B cell (primary cell): ENCODE results near the gene BID. TPM values are rescaled to one million over a fixed set of nuclear protein-coding genes. Genes with fewer than 3 reads are reported as not detected.

Experiments
- ATAC-seq: fragments of 200-7000 bp; cut with Tn5 transposase; one replicate; pipeline ENCODE4 v1.10.0; 2021; ENCODE audit warnings: low read depth, mild to moderate bottlenecking, moderate number of reproducible peaks, moderate library complexity
- CTCF ChIA-PET: fragments of 350-600 bp; sonication (Branson Sonifier 250); formaldehyde crosslinking; loops from one replicate; lab custom pipeline; 2021; ENCODE audit warnings: antibody characterized with exemption, inconsistent platforms; lab: Charles Lee
- POLR2A ChIA-PET: fragments of 350-600 bp; sonication (Branson Sonifier 250); formaldehyde crosslinking; loops from one replicate; lab custom pipeline; 2021; ENCODE audit warnings: antibody characterized with exemption; lab: Charles Lee
- DNase-seq: peaks from one replicate; pipeline ENCODE4 v3.0.0; 2013
- H2AFZ ChIP-seq: 2 replicates; pipeline ENCODE4 v1.6.1; 2012; ENCODE audit warnings: mild to moderate bottlenecking, low read depth, low read length; ENCODE audit not compliant: insufficient read depth, poor library complexity, severe bottlenecking
- H3K27ac ChIP-seq, 2 donors: 1 replicate in 1 of 2; 2 replicates in 1 of 2; pipeline ENCODE4 v1.5.1; 2012 to 2013; ENCODE audit warnings: low read length in 2 of 2, mild to moderate bottlenecking in 2 of 2, moderate library complexity in 1 of 2
- H3K27me3 ChIP-seq, 4 experiments: fragments of 200-600 bp in 1 of 4; sonication (generic) in 1 of 4; replicated peaks in 1 of 4; 1 replicate in 2 of 4; 2 replicates in 2 of 4; pipeline versions ENCODE4 v1.6.1 to v1.7.0; 2013 to 2016; ENCODE audit warnings: low read length in 3 of 4, mild to moderate bottlenecking in 2 of 4, mixed read lengths in 1 of 4, moderate library complexity in 1 of 4; ENCODE audit not compliant: insufficient read depth in 4 of 4, control insufficient read depth in 3 of 4; ENCODE audit errors: control extremely low read depth in 1 of 4
- H3K36me3 ChIP-seq, 2 experiments: replicated peaks in 1 of 2; 1 replicate in 1 of 2; 2 replicates in 1 of 2; pipeline versions ENCODE4 v1.6.1 to v1.7.1; 2013; ENCODE audit warnings: low read length in 1 of 2; ENCODE audit not compliant: insufficient read depth in 2 of 2, control insufficient read depth in 1 of 2; ENCODE audit errors: control extremely low read depth in 1 of 2, extremely low read depth in 1 of 2
- H3K4me1 ChIP-seq, 2 donors: fragments of 200-600 bp in 1 of 2; sonication (generic) in 1 of 2; 1 replicate in 1 of 2; 2 replicates in 1 of 2; pipeline versions ENCODE4 v1.5.1 to v1.6.1; 2013 to 2017; ENCODE audit warnings: low read length in 2 of 2; ENCODE audit not compliant: control insufficient read depth in 2 of 2, insufficient read depth in 2 of 2
- H3K4me2 ChIP-seq: replicated peaks from 2 replicates; pipeline ENCODE3; 2012; ENCODE audit warnings: mild to moderate bottlenecking, low read depth, low read length; ENCODE audit not compliant: poor library complexity, severe bottlenecking
- H3K4me3 ChIP-seq, 5 experiments: fragments of 200-600 bp in 1 of 5; sonication (generic) in 1 of 5; 1 replicate in 3 of 5; 2 replicates in 2 of 5; pipeline versions ENCODE4 v1.5.1 to v1.7.0; 2011 to 2016; ENCODE audit warnings: low read length in 4 of 5, mild to moderate bottlenecking in 4 of 5, low read depth in 2 of 5, control low read depth in 1 of 5, moderate library complexity in 1 of 5; ENCODE audit not compliant: insufficient read depth in 1 of 5; ENCODE audit errors: control extremely low read depth in 1 of 5, extremely low read depth in 1 of 5
- H3K79me2 ChIP-seq: fragments of 200-600 bp; sonication (generic); one replicate; pipeline ENCODE4 v1.6.0; 2016; ENCODE audit warnings: low read length; ENCODE audit not compliant: control insufficient read depth, insufficient read depth
- H3K9ac ChIP-seq: fragments of 200-600 bp; sonication (generic); 2 replicates; pipeline ENCODE4 v1.6.1; 2017; ENCODE audit warnings: mild to moderate bottlenecking, low read length, moderate library complexity
- H3K9me3 ChIP-seq, 3 donors: one replicate each; pipeline versions ENCODE4 v1.6.1 to v1.7.1; 2013; ENCODE audit warnings: low read length in 2 of 3; ENCODE audit not compliant: control insufficient read depth in 2 of 3, insufficient read depth in 1 of 3; ENCODE audit errors: control extremely low read depth in 1 of 3
- H4K20me1 ChIP-seq: 2 replicates; pipeline ENCODE4 v1.6.0; 2012; ENCODE audit warnings: mild to moderate bottlenecking, low read length; ENCODE audit not compliant: insufficient read depth, control insufficient read depth, poor library complexity, severe bottlenecking
- H3K27ac Mint-ChIP-seq: one replicate; pipeline ENCODE4 v1.8.0; 2021; ENCODE audit warnings: mixed read lengths
- H3K27me3 Mint-ChIP-seq: one replicate; pipeline ENCODE4 v1.8.0; 2021; ENCODE audit warnings: mixed read lengths
- H3K4me1 Mint-ChIP-seq: one replicate; pipeline ENCODE4 v1.8.0; 2021; ENCODE audit warnings: mixed read lengths
- H3K4me3 Mint-ChIP-seq: one replicate; pipeline ENCODE4 v1.8.0; 2021; ENCODE audit warnings: mixed read lengths
- H3K9me3 Mint-ChIP-seq: one replicate; pipeline ENCODE4 v1.8.0; 2022; ENCODE audit warnings: mixed read lengths; ENCODE audit not compliant: insufficient read depth
- CTCF ChIP-seq: fragments of 200-600 bp; IDR thresholded peaks from one replicate; pipeline ENCODE4 v1.8.0; 2022; ENCODE audit warnings: antibody characterized with exemption, mild to moderate bottlenecking
- EZH2 ChIP-seq: IDR thresholded peaks from 2 replicates; pipeline ENCODE4 v1.6.1; 2012; ENCODE audit warnings: borderline replicate concordance, low read depth, mild to moderate bottlenecking, moderate library complexity, low read length; ENCODE audit not compliant: insufficient read depth, poor library complexity, severe bottlenecking
- WGBS: methylation state at CpG from one replicate; pipeline ENCODE4 v1.1.5; 2013; ENCODE audit warnings: missing lambda C conversion rate; ENCODE audit not compliant: insufficient coverage; 5-methylcytosine and 5-hydroxymethylcytosine counted together
- intact Hi-C: fragments of 100-400 bp; cut with micrococcal nuclease; formaldehyde crosslinking; loops from one replicate; pipeline ENCODE4 v1.10.0; 2022
- polyA plus RNA-seq: library from polyadenylated mRNA; depleted of rRNA; stranded (reverse); fragments of >200 nt; gene quantifications from 2 replicates; pipeline ENCODE4 v1.2.3, GENCODE V29; 2012
- total RNA-seq, 2 donors: library from RNA; stranded (reverse); fragments of 120-200 nt in 1 of 2; gene quantifications; 1 replicate in 1 of 2; 2 replicates in 1 of 2; pipeline versions ENCODE4 v1.2.3 to v1.2.4, GENCODE V29; 2013 to 2022

Gene BID
- total and polyA plus RNA-seq, 2 donors (not counting 1 experiment from before 2014, with no cell fraction given) = 17.5 to 23.3 TPM

GRCh38 chr22:17784776-17785175 is 10.5 kb upstream of the BID start:
- Mint-ChIP-seq H3K9me3 (no peaks in the 10 kb centered on the region), H3K27ac (no peak overlapping the region), H3K4me1 (peaks cover 30% of the 10 kb centered on the region), H3K27me3 (no peaks in the 10 kb centered on the region), H3K4me3 (no peak overlapping the region)
- Histone ChIP-seq H4K20me1 (peaks cover 13% of the 10 kb centered on the region), H3K4me3 (no peak overlapping the region), H3K4me2 (no peak overlapping the region), H2AFZ (no peak overlapping the region), H3K36me3 (peaks cover 0 to 23% of the 10 kb centered on the region in 2 experiments), H3K27ac (no peak overlapping the region), H3K27me3 (no peaks in the 10 kb centered on the region), H3K9me3 (peaks cover 0 to 8% (median 0%) of the 10 kb centered on the region in 3 donors), H3K4me1 (peaks cover 18 to 23% of the 10 kb centered on the region in 2 donors), H3K79me2 (peaks cover 4% of the 10 kb centered on the region), H3K9ac (no peak overlapping the region)
- ATAC-seq = no peak
- intact Hi-C loops = loop anchor here (1.0 kb wide), 3 partner anchors 11 to 42 kb away; no protein-coding TSS in a partner anchor
- 81% methylated on average over 9 of the region's 11 CpGs for WGBS
- TF ChIP-seq EZH2 (no peak), CTCF (no peak)
- ChIA-PET CTCF (interaction anchor here (0.7 to 4.9 kb wide), 23 partner anchors 8 to 293 kb away, joined by 3 to 109 read pairs (median 8); partner anchors contain the start of genes BID and PEX26), POLR2A (interaction anchor here (0.9 to 3.4 kb wide), 5 partner anchors 8 to 42 kb away, joined by 3 to 14 read pairs (median 8); partner anchors contain the start of gene BID)
- DNase-seq = no peak

GRCh38 chr22:17783773-17784480 is 9.7 kb upstream of the BID start:
- H3K4me3 Mint-ChIP-seq = no peak overlapping the region
- TF ChIP-seq EZH2 = no peak
- TF ChIP-seq CTCF = no peak
- CTCF ChIA-PET = interaction anchor here (1.4 to 4.9 kb wide), 9 partner anchors 12 to 225 kb away, joined by 3 to 109 read pairs (median 30); partner anchors contain the start of gene BID
- peaks cover 0 to 16% of the 10 kb centered on the region in 2 experiments for H3K36me3 ChIP-seq
- H3K4me1 Mint-ChIP-seq = peaks cover 38% of the 10 kb centered on the region
- peaks cover 0 to 12% (median 0%) of the 10 kb centered on the region in 3 donors for H3K9me3 ChIP-seq
- POLR2A ChIA-PET = no interaction called here
- no peaks in the 10 kb centered on the region for H3K9me3 Mint-ChIP-seq
- no peak overlapping the region for H3K4me2 ChIP-seq
- H3K27ac Mint-ChIP-seq = peak overlapping the region; percentile 37
- no peak overlapping the region for H3K4me3 ChIP-seq
- H4K20me1 ChIP-seq = peaks cover 18% of the 10 kb centered on the region
- intact Hi-C loops = no loop called here
- H3K27me3 Mint-ChIP-seq = no peaks in the 10 kb centered on the region
- H2AFZ ChIP-seq = no peak overlapping the region
- ATAC-seq = no peak
- peaks cover 13% of the 10 kb centered on the region for H3K79me2 ChIP-seq
- H3K4me1 ChIP-seq = peaks cover 26 to 32% of the 10 kb centered on the region in 2 donors
- no peak overlapping the region for H3K27ac ChIP-seq
- no peaks in the 10 kb centered on the region for H3K27me3 ChIP-seq
- DNase-seq = no peak
- no peak overlapping the region for H3K9ac ChIP-seq
- 96% methylated on average over 15 of the region's 18 CpGs for WGBS
